K562 (cell line): ENCODE measurements around the gene KLB. TPM values are rescaled to one million over a fixed set of nuclear protein-coding genes. Genes with fewer than 3 reads are reported as not detected.
A peak's percentile ranks its signal among the peaks of the same experiment; 100 is the strongest.

Source experiments
- ATAC-seq: fragments of 200-7000 bp; cut with Tn5 transposase; 3 replicates; pipeline ENCODE4 v1.9.1; 2020; ENCODE audit warnings: moderate library complexity
- BruUV-seq: library from RNA; stranded (reverse); fragments of 400-500 nt; replicated peaks from 2 replicates; lab custom pipeline; 2021; lab: Mats Ljungman, UMichigan
- CTCF ChIA-PET: fragments of 300-600 bp; formaldehyde crosslinking; extraction: SDS; loops from one replicate; lab custom pipeline; 2021; ENCODE audit warnings: low intra/inter-chr PET ratio; lab: Yijun Ruan, JAX
- POLR2A ChIA-PET: fragments of 300-600, 350-650 bp; sonication (Branson Sonifier 250); formaldehyde crosslinking; extraction: SDS; loops from one replicate; lab custom pipeline; 2021; ENCODE audit warnings: antibody characterized with exemption, inconsistent platforms; lab: Yijun Ruan, JAX
- DNase-seq, 4 experiments: peaks; one replicate each; pipeline versions ENCODE4 v3.0.0 to v3.0.0-alpha.2; 2011 to 2018; ENCODE audit warnings: low spot score in 3 of 4, mixed read lengths in 3 of 4; ENCODE audit errors: extremely low read depth in 1 of 4
- FAIRE-seq: peaks from 2 replicates; lab custom pipeline; 2011; peaks lifted over from hg19 to GRCh38; lab: Jason Lieb, UNC
- H2AFZ ChIP-seq: 2 replicates; pipeline ENCODE4 v1.6.0; 2011; ENCODE audit warnings: low read depth, low read length, control low read depth, inconsistent platforms
- H3K27ac ChIP-seq: fragments of 200-600 bp; 3 replicates; pipeline ENCODE4 v1.8.0; 2011; ENCODE audit warnings: low read depth, mild to moderate bottlenecking, control low read depth, inconsistent platforms, low read length, moderate library complexity, mixed read lengths; ENCODE audit errors: extremely low read depth
- H3K27me3 ChIP-seq, 2 experiments: fragments of 300-600 bp in 1 of 2; 2 replicates in 1 of 2; 3 replicates in 1 of 2; pipeline versions ENCODE4 v1.6.0 to v1.8.0; 2011; ENCODE audit warnings: inconsistent platforms in 2 of 2, low read length in 2 of 2, mild to moderate bottlenecking in 1 of 2, mixed read lengths in 1 of 2, moderate library complexity in 1 of 2; ENCODE audit not compliant: control insufficient read depth in 2 of 2, insufficient read depth in 2 of 2
- H3K36me3 ChIP-seq: fragments of 300-600 bp; 3 replicates; pipeline ENCODE4 v1.8.0; 2011; ENCODE audit warnings: mild to moderate bottlenecking, low read length, inconsistent platforms; ENCODE audit not compliant: control insufficient read depth, insufficient read depth
- H3K4me1 ChIP-seq, 2 experiments: fragments of 200-600 bp in 1 of 2; replicated peaks in 1 of 2; 2 replicates in 1 of 2; 3 replicates in 1 of 2; pipeline versions ENCODE4 v1.5.1 to v1.8.0; 2011; ENCODE audit warnings: inconsistent platforms in 2 of 2, low read length in 2 of 2, mild to moderate bottlenecking in 1 of 2, mixed read lengths in 1 of 2, moderate library complexity in 1 of 2; ENCODE audit not compliant: control insufficient read depth in 2 of 2, insufficient read depth in 2 of 2
- H3K4me2 ChIP-seq: 2 replicates; pipeline ENCODE4 v1.6.1; 2011; ENCODE audit warnings: low read length, control low read depth, inconsistent platforms, mixed read lengths; ENCODE audit not compliant: insufficient read depth
- H3K4me3 ChIP-seq: fragments of 200-600 bp; sonication (generic), shearing (Covaris generic); 2 replicates; pipeline ENCODE4 v1.5.1; 2016; ENCODE audit warnings: control low read depth, inconsistent platforms
- H3K79me2 ChIP-seq: fragments of 200-600 bp; 3 replicates; pipeline ENCODE4 v1.8.0; 2011; ENCODE audit warnings: low read length, inconsistent platforms; ENCODE audit not compliant: control insufficient read depth, insufficient read depth
- H3K9ac ChIP-seq, 2 experiments: 2 replicates each; pipeline versions ENCODE4 v1.6.0 to v1.6.1; 2011; ENCODE audit warnings: low read depth in 2 of 2, low read length in 2 of 2, control low read depth in 1 of 2, inconsistent platforms in 1 of 2, mild to moderate bottlenecking in 1 of 2, mixed read lengths in 1 of 2; ENCODE audit not compliant: insufficient read depth in 1 of 2
- H3K9me1 ChIP-seq: one replicate; pipeline ENCODE4 v1.6.0; 2011; ENCODE audit warnings: inconsistent platforms, mild to moderate bottlenecking, low read length, moderate library complexity; ENCODE audit not compliant: control insufficient read depth, insufficient read depth
- H3K9me3 ChIP-seq: replicated peaks from 2 replicates; pipeline ENCODE4 v1.5.1; 2011; ENCODE audit warnings: low read depth, low read length, inconsistent platforms; ENCODE audit not compliant: control insufficient read depth, insufficient read depth
- H4K20me1 ChIP-seq: replicated peaks from 2 replicates; pipeline ENCODE4 v1.6.1; 2011; ENCODE audit warnings: low read length, inconsistent platforms, mixed read lengths; ENCODE audit not compliant: control insufficient read depth, insufficient read depth
- BRD9 ChIP-seq: fragments of 450-650 bp; IDR thresholded peaks from 2 replicates; pipeline ENCODE4 v1.6.1; 2018; ENCODE audit warnings: low read depth; ENCODE audit not compliant: partially characterized antibody
- ETV5 ChIP-seq: sonication (generic); formaldehyde crosslinking; IDR thresholded peaks from 2 replicates; pipeline ENCODE4 v1.4.0; 2020; ENCODE audit warnings: low read depth, mild to moderate bottlenecking, missing genetic modification reagents
- HMGXB4 ChIP-seq: sonication (generic); formaldehyde crosslinking; IDR thresholded peaks from 2 replicates; pipeline ENCODE4 v1.8.1; 2023; ENCODE audit warnings: mild to moderate bottlenecking, missing genetic modification reagents
- WGBS: fragments of 100-300 bp; shearing (Covaris generic); methylation state at CpG from one replicate; pipeline ENCODE4 v1.1.6; 2016; ENCODE audit warnings: low coverage, mixed read lengths; ENCODE audit not compliant: insufficient coverage; ENCODE audit errors: missing lambda C conversion rate; 5-methylcytosine and 5-hydroxymethylcytosine counted together
- in situ Hi-C: fragments of 300-500 bp; cut with MboI; formaldehyde crosslinking; loops from 4 replicates; pipeline ENCODE4 v1.15.0; 2018; ENCODE audit warnings: inconsistent platforms, mixed read lengths
- intact Hi-C: fragments of 100-400 bp; cut with micrococcal nuclease; formaldehyde crosslinking; loops from 2 replicates; pipeline ENCODE4 v1.14.2; 2022
- polyA plus RNA-seq, 8 experiments: library from polyadenylated mRNA; depleted of rRNA in 4 of 8; stranded (reverse) in 5 of 8; unstranded in 3 of 8; fragments of >200 nt; fragmentation: Nextera tagmentation in 2 of 8; fragmentation: Illumina TruSeq in 1 of 8; extraction: Ambion mirVana in 2 of 8; extraction: Trizol in 1 of 8; gene quantifications; 2 replicates each; pipeline versions ENCODE4 v1.2.1 to v1.2.3, GENCODE V29; 2011 to 2014; ENCODE audit warnings: inconsistent platforms in 1 of 8, missing spikeins in 1 of 8
- total RNA-seq, 7 experiments: library from RNA; depleted of rRNA in 6 of 7; stranded (reverse); fragments of >200 nt in 6 of 7; fragmentation: Illumina TruSeq in 2 of 7; extraction: Trizol in 2 of 7; gene quantifications; 2 replicates each; pipeline versions ENCODE4 v1.2.1 to v1.2.3, GENCODE V29; 2011 to 2021; ENCODE audit warnings: low replicate concordance in 1 of 7

KLB gene
- total and polyA plus RNA-seq, 9 of the 15 experiments (the other 6 are each of a cell fraction or from before 2014, with no cell fraction given), result 0.04 to 0.13 TPM; not detected in 7

GRCh38 chr4:39470402-39470801 is 63.7 kb downstream of the KLB start:
- intact Hi-C loops, result no loop called here
- CTCF ChIA-PET, result interaction anchor here (0.6 to 3.4 kb wide), 4 partner anchors 121 to 846 kb away, joined by 3 to 66 read pairs (median 12); partner anchors contain the start of gene PDS5A
- TF ChIP-seq BRD9 (no peak), HMGXB4 (CRISPR knock-in tag) (no peak)
- TF ChIP-seq, all 486 proteins: peak for 0
- peaks cover 70% of the 10 kb centered on the region for H3K36me3 ChIP-seq
- H3K4me2 ChIP-seq, result no peak overlapping the region
- H3K9me3 ChIP-seq, result no peaks in the 10 kb centered on the region
- no peak overlapping the region for H2AFZ ChIP-seq
- 90% methylated on average over 1 of the region's 1 CpG for WGBS
- H3K9ac ChIP-seq, result no peak overlapping the region
- no peak overlapping the region for H3K4me3 ChIP-seq
- no peaks in the 10 kb centered on the region for H3K9me1 ChIP-seq
- H4K20me1 ChIP-seq, result no peaks in the 10 kb centered on the region
- ATAC-seq (no peak), FAIRE-seq (no peak), DNase-seq (no peak)
- H3K79me2 ChIP-seq, result no peaks in the 10 kb centered on the region
- no peak overlapping the region for H3K27ac ChIP-seq
- H3K4me1 ChIP-seq, result no peaks in the 10 kb centered on the region; a peak in 2 of 5 replicates
- in situ Hi-C loops, result loop anchor here (5.0 kb wide), 1 partner anchor 502 kb away; no protein-coding TSS in a partner anchor
- H3K27me3 ChIP-seq, result no peaks in the 10 kb centered on the region
- POLR2A ChIA-PET, result interaction anchor here (1.2 kb wide), 1 partner anchor 17 kb away, joined by 3 read pairs; no protein-coding TSS in a partner anchor
- BruUV-seq, result no TSS peak

DNA sequence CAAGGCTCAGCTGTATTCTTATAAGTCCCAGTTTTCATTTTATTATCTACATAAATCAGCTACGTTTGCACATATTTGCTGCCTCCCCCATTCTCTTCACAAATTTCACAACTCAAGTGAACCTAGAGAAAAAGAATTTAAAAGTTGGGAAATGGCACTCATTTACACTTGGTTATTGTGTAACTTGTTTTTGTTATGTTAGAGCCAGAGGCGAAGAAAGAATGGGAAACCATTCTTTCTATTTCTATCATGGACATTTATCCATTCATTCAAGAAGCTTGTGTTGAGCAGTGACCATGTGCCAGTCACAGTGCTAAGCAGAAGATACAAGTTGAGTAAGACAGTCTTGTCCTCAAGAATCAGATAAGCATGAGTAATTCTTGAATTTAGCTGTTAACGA is 65.7 kb downstream of the KLB start:
- H3K79me2 ChIP-seq, result no peaks in the 10 kb centered on the region
- no peak overlapping the region for H3K4me3 ChIP-seq
- peaks cover 66% of the 10 kb centered on the region for H3K36me3 ChIP-seq
- H4K20me1 ChIP-seq, result no peaks in the 10 kb centered on the region
- 91% methylated on average over 3 of the region's 3 CpGs for WGBS
- in situ Hi-C loops (loop anchor here (5.0 kb wide), 1 partner anchor 500 kb away; no protein-coding TSS in a partner anchor), intact Hi-C loops (no loop called here)
- TF ChIP-seq ETV5, result no peak
- FAIRE-seq, result peak; percentile 23
- no peak for DNase-seq
- ChIA-PET CTCF (no interaction called here), POLR2A (interaction anchor here (0.7 kb wide), 1 partner anchor 380 kb away, joined by 3 read pairs; no protein-coding TSS in a partner anchor)
- H3K9me3 ChIP-seq, result no peaks in the 10 kb centered on the region
- no peaks in the 10 kb centered on the region for H3K27me3 ChIP-seq
- no TSS peak for BruUV-seq
- H3K9me1 ChIP-seq, result no peaks in the 10 kb centered on the region
- no peak overlapping the region for H3K4me2 ChIP-seq
- no peak overlapping the region for H2AFZ ChIP-seq
- H3K9ac ChIP-seq, result no peak overlapping the region
- no peak for ATAC-seq
- H3K4me1 ChIP-seq, result no peaks in the 10 kb centered on the region; a peak in 1 of 5 replicates
- H3K27ac ChIP-seq, result no peak overlapping the region
